HG03565 (cell line): Measurements from ENCODE around the gene IP6K3.
A peak's percentile ranks its signal among the peaks of the same experiment; 100 is the strongest.

Experiments
- ATAC-seq: cut with Tn5 transposase; IDR thresholded peaks from one replicate; pipeline ENCODE4 v1.9.1; 2021; ENCODE audit warnings: mild to moderate bottlenecking, moderate library complexity; ENCODE audit not compliant: unreplicated experiment

IP6K3 gene

GRCh38 chr6:33724102-33725023 lies 22.3 kb downstream of the IP6K3 start:
- no peak for ATAC-seq

- ATAC-seq, result no peak
Observed at GRCh38 chr6:33723371-33724085, 23.2 kb downstream of the IP6K3 start.

- ATAC-seq, result no peak
Observed at GRCh38 chr6:33722103-33722623, 24.5 kb downstream of the IP6K3 start.

- ATAC-seq, result no peak
Observed at GRCh38 chr6:33721508-33721907, 25.2 kb downstream of the IP6K3 start.

GRCh38 chr6:33720998-33721397 lies 25.7 kb downstream of the IP6K3 start:
- ATAC-seq, result no peak

- ATAC-seq, result no peak
Observed at GRCh38 chr6:33719326-33719987, 27.2 kb downstream of the IP6K3 start.

GRCh38 chr6:33718713-33719112 lies 28.0 kb downstream of the IP6K3 start:
- ATAC-seq, result no peak

- ATAC-seq, result no peak
Observed at GRCh38 chr6:33717934-33718455, 28.7 kb downstream of the IP6K3 start.

GRCh38 chr6:33716890-33717632 lies 29.6 kb downstream of the IP6K3 start:
- no peak for ATAC-seq

GRCh38 chr6:33716379-33716778 lies 30.3 kb downstream of the IP6K3 start:
- no peak for ATAC-seq

GRCh38 chr6:33714385-33715040 lies 32.2 kb downstream of the IP6K3 start:
- ATAC-seq, result no peak

- ATAC-seq, result no peak
Observed at GRCh38 chr6:33713786-33714185, 32.9 kb downstream of the IP6K3 start.

GRCh38 chr6:33712914-33713313 lies 33.8 kb downstream of the IP6K3 start:
- ATAC-seq, result no peak

- peak; percentile 76 for ATAC-seq
Observed at GRCh38 chr6:33711140-33712129, 35.3 kb downstream of the IP6K3 start, which contains the start of gene UQCC2. Gene UQCC2, minus strand, starts transcription at chr6:33711700. Its CDS starts 14 bp downstream, at chr6:33711686.

- ATAC-seq, result no peak
Observed at GRCh38 chr6:33710296-33711121, 36.2 kb downstream of the IP6K3 start.

GRCh38 chr6:33709605-33710295 lies 37.0 kb downstream of the IP6K3 start:
- ATAC-seq, result no peak
